Measurements from ENCODE around the gene PPM1E.

- TF ChIP-seq REST (IDR thresholded peaks at IDR 0.05; ENCODE audit: insufficient read depth in 1 of 2, low read depth in 2 of 2, low read length in 2 of 2) (no peak), POLR2AphosphoS5 (IDR thresholded peaks at IDR 0.05; ENCODE audit: low read depth, low read length) (no peak)
These were observed 241.3 kb downstream of the PPM1E start for GRCh38 chr17:58996968-58997367.
